DND-41 (cell line): Measurements from ENCODE around the gene KLHL30.

Source experiments
- ATAC-seq: fragments of 200-7000 bp; cut with Tn5 transposase; 3 replicates; pipeline ENCODE4 v1.9.1; 2021; ENCODE audit warnings: low read depth; ENCODE audit not compliant: insufficient read depth
- DNase-seq: peaks from one replicate; pipeline ENCODE4 v3.0.0-alpha.2; 2020
- H2AFZ ChIP-seq: 2 replicates; pipeline ENCODE4 v1.6.0; 2012; ENCODE audit warnings: low read depth, low read length
- H3K27ac ChIP-seq: 2 replicates; pipeline ENCODE4 v1.5.1; 2012; ENCODE audit warnings: low read length, inconsistent platforms
- H3K27me3 ChIP-seq: fragments of 200-600 bp; sonication (generic); 2 replicates; pipeline ENCODE4 v1.6.0; 2012; ENCODE audit warnings: low read length, mild to moderate bottlenecking, inconsistent platforms; ENCODE audit not compliant: insufficient read depth, poor library complexity
- H3K36me3 ChIP-seq: 2 replicates; pipeline ENCODE4 v1.5.1; 2012; ENCODE audit warnings: low read length, inconsistent platforms; ENCODE audit not compliant: insufficient read depth
- H3K4me1 ChIP-seq: 2 replicates; pipeline ENCODE4 v1.5.1; 2012; ENCODE audit warnings: mild to moderate bottlenecking, low read length; ENCODE audit not compliant: insufficient read depth
- H3K4me2 ChIP-seq: 2 replicates; pipeline ENCODE4 v1.6.0; 2012; ENCODE audit warnings: mild to moderate bottlenecking, moderate library complexity, low read length, inconsistent platforms; ENCODE audit not compliant: insufficient read depth
- H3K4me3 ChIP-seq, 2 experiments: fragments of 200-600 bp in 1 of 2; shearing (Covaris generic) in 1 of 2; 2 replicates each; pipeline ENCODE4 v1.5.1; 2012 to 2016; ENCODE audit warnings: inconsistent platforms in 2 of 2, low read length in 2 of 2, mild to moderate bottlenecking in 2 of 2, low read depth in 1 of 2, moderate library complexity in 1 of 2
- H3K79me2 ChIP-seq: 2 replicates; pipeline ENCODE4 v1.6.0; 2012; ENCODE audit warnings: low read length, inconsistent platforms; ENCODE audit not compliant: insufficient read depth
- H3K9ac ChIP-seq: 2 replicates; pipeline ENCODE4 v1.6.0; 2012; ENCODE audit warnings: low read depth, mild to moderate bottlenecking, inconsistent platforms, low read length, moderate library complexity
- H3K9me3 ChIP-seq: 2 replicates; pipeline ENCODE4 v1.5.1; 2012; ENCODE audit warnings: low read length, moderate library complexity, mild to moderate bottlenecking, inconsistent platforms; ENCODE audit not compliant: insufficient read depth, severe bottlenecking
- H4K20me1 ChIP-seq: 2 replicates; pipeline ENCODE4 v1.6.0; 2012; ENCODE audit warnings: low read length; ENCODE audit not compliant: insufficient read depth
- EZH2 ChIP-seq: IDR thresholded peaks from 3 replicates; pipeline ENCODE4 v1.6.1; 2012; ENCODE audit warnings: borderline replicate concordance, low read depth, mild to moderate bottlenecking, moderate library complexity, low read length, inconsistent platforms; ENCODE audit not compliant: severe bottlenecking
- TF ChIP-seq, protein P1 (sequence below): IDR thresholded peaks from 2 replicates; pipeline ENCODE4 v1.5.1; 2012; ENCODE audit warnings: borderline replicate concordance, low read length, moderate library complexity, mild to moderate bottlenecking; ENCODE audit not compliant: poor library complexity, severe bottlenecking; ENCODE audit errors: extremely low read depth

KLHL30 gene

DNA sequence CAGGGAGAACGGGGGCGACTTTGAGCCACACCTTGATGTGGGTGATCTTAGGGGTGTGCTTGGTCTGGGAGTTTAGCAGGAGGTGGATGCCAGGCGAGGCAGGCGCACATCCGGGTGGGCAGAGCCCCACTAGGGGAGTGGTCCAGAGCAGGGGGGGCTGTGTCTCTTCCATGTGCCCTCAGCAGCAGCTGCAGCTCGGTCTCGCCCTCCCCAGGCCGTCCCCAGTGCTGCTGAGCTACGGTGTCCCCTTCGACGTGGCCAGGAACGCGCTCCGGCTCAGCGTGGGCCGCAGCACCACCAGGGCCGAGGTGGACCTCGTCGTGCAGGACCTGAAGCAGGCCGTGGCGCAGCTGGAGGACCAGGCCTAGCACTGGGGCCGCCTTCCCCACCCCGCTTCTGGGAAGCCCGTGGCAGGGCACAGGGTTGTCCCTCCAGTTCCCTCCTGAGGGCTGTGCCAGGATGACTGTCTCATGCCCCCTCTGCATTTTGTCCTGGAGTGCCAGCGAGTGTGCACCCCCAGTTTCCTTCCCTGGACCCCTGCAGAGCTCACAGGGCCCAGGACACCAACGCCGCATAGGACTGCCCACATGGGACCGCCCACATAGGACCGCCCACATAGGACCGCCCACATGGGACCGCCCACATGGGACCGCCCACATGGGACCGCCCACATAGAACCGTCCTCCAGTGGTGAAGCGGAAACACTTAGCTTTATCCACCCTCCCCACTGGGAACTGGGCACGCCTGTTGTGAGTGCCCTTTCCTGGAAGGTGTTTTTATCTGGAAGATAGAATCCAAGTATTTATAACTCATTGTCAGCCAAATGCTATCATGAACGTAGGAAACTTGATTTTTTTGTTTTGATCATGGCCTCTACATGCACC, 40.2 kb upstream of the KLHL30 start:
- no peaks in the 10 kb centered on the region for H3K27me3 ChIP-seq
- TF ChIP-seq EZH2: no peak
- TF ChIP-seq, protein P1, sequence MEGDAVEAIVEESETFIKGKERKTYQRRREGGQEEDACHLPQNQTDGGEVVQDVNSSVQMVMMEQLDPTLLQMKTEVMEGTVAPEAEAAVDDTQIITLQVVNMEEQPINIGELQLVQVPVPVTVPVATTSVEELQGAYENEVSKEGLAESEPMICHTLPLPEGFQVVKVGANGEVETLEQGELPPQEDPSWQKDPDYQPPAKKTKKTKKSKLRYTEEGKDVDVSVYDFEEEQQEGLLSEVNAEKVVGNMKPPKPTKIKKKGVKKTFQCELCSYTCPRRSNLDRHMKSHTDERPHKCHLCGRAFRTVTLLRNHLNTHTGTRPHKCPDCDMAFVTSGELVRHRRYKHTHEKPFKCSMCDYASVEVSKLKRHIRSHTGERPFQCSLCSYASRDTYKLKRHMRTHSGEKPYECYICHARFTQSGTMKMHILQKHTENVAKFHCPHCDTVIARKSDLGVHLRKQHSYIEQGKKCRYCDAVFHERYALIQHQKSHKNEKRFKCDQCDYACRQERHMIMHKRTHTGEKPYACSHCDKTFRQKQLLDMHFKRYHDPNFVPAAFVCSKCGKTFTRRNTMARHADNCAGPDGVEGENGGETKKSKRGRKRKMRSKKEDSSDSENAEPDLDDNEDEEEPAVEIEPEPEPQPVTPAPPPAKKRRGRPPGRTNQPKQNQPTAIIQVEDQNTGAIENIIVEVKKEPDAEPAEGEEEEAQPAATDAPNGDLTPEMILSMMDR: no peak
- no peak overlapping the region for H3K4me3 ChIP-seq
- DNase-seq (peak; percentile 19), ATAC-seq (peak; percentile 76)
- no peak overlapping the region for H3K27ac ChIP-seq
- no peaks in the 10 kb centered on the region for H3K9me3 ChIP-seq
- H2AFZ ChIP-seq: no peak overlapping the region
- H3K9ac ChIP-seq: no peak overlapping the region
- H3K4me1 ChIP-seq: no peaks in the 10 kb centered on the region
- no peaks in the 10 kb centered on the region for H3K79me2 ChIP-seq
- peaks cover 25% of the 10 kb centered on the region for H3K36me3 ChIP-seq
- no peak overlapping the region for H3K4me2 ChIP-seq
- H4K20me1 ChIP-seq: peaks cover 14% of the 10 kb centered on the region

DNA sequence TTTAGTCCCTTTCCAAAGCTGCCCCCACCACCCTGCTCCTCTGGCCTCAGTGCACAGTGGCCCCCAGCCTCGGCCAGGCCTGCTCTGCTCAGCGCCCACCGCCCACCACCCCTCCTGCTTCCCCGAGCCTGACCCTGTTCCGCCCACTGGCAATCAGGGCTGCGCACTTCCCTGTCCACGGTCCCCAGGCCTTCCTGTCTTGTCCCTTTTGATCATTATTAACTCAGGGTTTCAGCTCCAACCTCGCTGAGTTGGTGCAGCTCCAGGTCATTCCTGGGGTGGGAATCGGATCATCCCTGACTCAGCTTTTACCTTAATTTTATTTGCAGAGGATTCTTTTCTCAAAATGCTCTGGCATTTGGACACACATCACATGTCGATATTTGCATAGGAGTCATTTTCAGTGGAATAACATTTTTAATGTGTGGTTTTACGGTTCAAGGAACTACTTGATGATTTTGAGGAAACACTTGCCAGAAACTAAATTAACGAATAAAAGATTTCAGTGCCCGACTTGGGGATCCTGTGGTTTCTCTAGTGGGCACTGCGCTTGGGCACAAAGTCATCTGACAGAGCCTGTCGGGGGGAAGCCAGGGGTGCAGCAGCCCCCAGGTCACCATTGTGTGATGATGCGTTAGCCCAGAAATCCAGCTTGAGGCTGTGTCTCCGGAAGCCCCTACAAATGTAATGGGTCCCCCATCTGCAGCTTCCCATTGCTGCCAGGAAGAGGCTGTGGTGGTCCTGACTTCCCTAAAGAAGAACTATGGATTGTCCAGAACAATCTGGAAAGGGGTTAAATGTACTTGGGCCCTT, 39.4 kb upstream of the KLHL30 start:
- Histone ChIP-seq H3K27me3 (no peaks in the 10 kb centered on the region), H3K79me2 (no peaks in the 10 kb centered on the region), H3K27ac (no peak overlapping the region), H3K9ac (no peak overlapping the region), H3K4me2 (no peak overlapping the region), H3K36me3 (peaks cover 20% of the 10 kb centered on the region), H4K20me1 (peaks cover 14% of the 10 kb centered on the region), H2AFZ (no peak overlapping the region), H3K4me3 (no peak overlapping the region), H3K9me3 (no peaks in the 10 kb centered on the region), H3K4me1 (no peaks in the 10 kb centered on the region)
- DNase-seq: peak; percentile 5
- no peak for TF ChIP-seq EZH2
- no peak for ATAC-seq

DNA sequence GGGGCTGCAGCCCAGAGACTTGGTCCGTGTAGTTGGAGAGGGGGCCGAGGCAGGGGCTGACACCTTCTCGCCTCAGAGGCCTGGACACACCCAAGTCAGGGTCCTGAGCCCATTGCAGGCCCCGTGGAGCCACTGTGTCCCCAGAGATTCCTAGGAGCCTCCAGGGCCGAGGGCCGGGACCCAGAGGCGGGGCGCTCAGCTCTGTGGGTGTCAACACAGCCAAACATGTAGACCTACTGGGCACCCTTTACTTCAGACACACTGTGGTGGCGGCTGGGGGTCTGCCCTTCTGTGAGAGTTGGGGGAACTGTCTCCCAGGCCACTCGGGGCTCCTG, 38.8 kb upstream of the KLHL30 start:
- Histone ChIP-seq H3K4me2 (no peak overlapping the region), H3K4me3 (no peak overlapping the region), H3K27ac (no peak overlapping the region)

More for the DNA sequence above, 38.8 kb upstream of the KLHL30 start:
- H4K20me1 ChIP-seq: peaks cover 14% of the 10 kb centered on the region
- ATAC-seq (peak; percentile 8; the same call in 1 of the 3 replicates), DNase-seq (no peak)
- H2AFZ ChIP-seq: no peak overlapping the region
- no peaks in the 10 kb centered on the region for H3K79me2 ChIP-seq
- H3K4me1 ChIP-seq: no peaks in the 10 kb centered on the region
- no peak for TF ChIP-seq EZH2
- TF ChIP-seq, protein P1: no peak
- no peak overlapping the region for H3K9ac ChIP-seq
- H3K36me3 ChIP-seq: peaks cover 14% of the 10 kb centered on the region
- no peaks in the 10 kb centered on the region for H3K9me3 ChIP-seq
- no peaks in the 10 kb centered on the region for H3K27me3 ChIP-seq
